Measurements from ENCODE around the gene DNM2. TPM values are rescaled to one million over a fixed set of nuclear protein-coding genes. Genes with fewer than 3 reads are reported as not detected.

The DNM2 gene
- total and polyA plus RNA-seq, 10 of the 15 experiments (the other 5 are each of a cell fraction or from before 2014, with no cell fraction given): 1.2 to 146 (median 68.9) TPM

DNA sequence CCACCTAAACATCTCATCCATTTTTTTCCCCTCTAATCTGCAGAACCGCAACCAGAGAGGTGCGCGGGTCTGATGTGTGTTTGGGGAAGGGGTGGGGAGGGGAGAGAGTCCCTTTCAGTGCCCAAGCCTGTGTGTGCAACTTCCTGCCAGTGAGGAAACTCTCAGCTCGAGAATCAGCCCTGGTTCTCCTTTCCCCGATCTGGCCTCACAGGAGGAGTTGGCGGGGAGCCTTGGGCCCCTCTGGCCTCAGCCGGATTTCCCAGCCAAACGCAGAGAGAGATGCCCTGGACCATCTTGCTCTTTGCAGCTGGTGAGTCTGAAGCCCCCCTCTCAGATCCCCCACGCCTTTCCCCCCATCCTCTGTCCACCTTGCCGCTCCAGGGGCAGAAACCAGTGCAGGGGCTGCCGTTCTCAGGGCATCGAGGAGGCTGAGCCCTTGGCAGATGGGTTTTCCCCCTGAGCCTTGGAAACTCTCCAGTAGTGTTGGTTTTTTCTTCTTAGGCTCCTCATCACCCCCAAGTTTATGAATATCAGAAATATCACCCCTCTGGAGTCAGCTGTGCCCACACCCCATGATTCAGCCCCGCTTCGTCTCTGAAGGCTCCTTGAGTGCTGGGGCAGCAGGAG is 130.5 kb downstream of the DNM2 start, which contains the start of gene C19orf38:
Gene C19orf38, plus strand, starts transcription at position 186 of the 627 bp plus-strand sequence. Its CDS starts 94 bp downstream, at position 280.
- ChIA-PET POLR2A (no interaction called here), CTCF (interaction anchor here (1.0 to 4.3 kb wide), 3 partner anchors 10 to 131 kb away, joined by 3 to 41 read pairs (median 14); partner anchors contain the start of gene DNM2), SMC1A (ENCODE audit: uncharacterized antibody, unreplicated experiment) (no interaction called here), RAD21 (ENCODE audit: unreplicated experiment) (no interaction called here)
- Histone ChIP-seq H3K9ac (ENCODE audit: control insufficient read depth, insufficient read depth, low read length) (no peak within 1 kb of the TSS; the same call in 1 of the 2 replicates), H3K79me2 (ENCODE audit: control insufficient read depth, insufficient read depth, low read length) (no peaks in the 10 kb centered on the region), H3K27me3 (replicated peaks in 1 of 2; ENCODE audit: control insufficient read depth in 2 of 2, insufficient read depth in 2 of 2, low read length in 1 of 2) (no peaks in the 10 kb centered on the region), H3K36me3 (ENCODE audit: control insufficient read depth in 2 of 2, insufficient read depth in 2 of 2, low read length in 1 of 2) (no peaks in the 10 kb centered on the region), H3K27ac (ENCODE audit: control insufficient read depth, insufficient read depth) (no peak within 1 kb of the TSS; the same call in 1 of the 2 replicates), H3K4me1 (ENCODE audit: control insufficient read depth, insufficient read depth, low read length) (peaks cover 9% of the 10 kb centered on the region), H3K4me2 (ENCODE audit: control insufficient read depth, insufficient read depth) (peak within 1 kb of the TSS; percentile 69), H2AFZ (ENCODE audit: control insufficient read depth, low read depth, low read length) (peak within 1 kb of the TSS; percentile 81), H3K4me3 (peak within 1 kb of the TSS; percentile 3; the same call in 1 of the 2 replicates), H4K20me1 (ENCODE audit: control insufficient read depth, insufficient read depth) (no peaks in the 10 kb centered on the region), H3K9me3 (replicated peaks; ENCODE audit: control insufficient read depth, insufficient read depth, low read length) (no peaks in the 10 kb centered on the region; the same call in 2 of the 3 replicates)
- intact Hi-C loops (cut with micrococcal nuclease; ENCODE audit: unreplicated experiment): no loop called here
- in situ Hi-C loops (cut with MboI): no loop called here
- WGBS (ENCODE audit: insufficient coverage, insufficient replicate concordance, low lambda C conversion rate, missing lambda C conversion rate): 25% methylated on average over 14 of the region's 14 CpGs
- FAIRE-seq (peak; percentile 7), DNase-seq (ENCODE audit: low read depth, low spot score) (no peak), ATAC-seq (peak; percentile 87)
- no TSS peak for BruUV-seq (replicated peaks)
- TF ChIP-seq EED (IDR thresholded peaks at IDR 0.05; ENCODE audit: low read depth): 0 out of 2 replicates have a peak, but pooled peaks have one; percentile 12
- TF ChIP-seq GABPA (IDR thresholded peaks at IDR 0.05; ENCODE audit: low read depth): no peak

GRCh38 chr19:10850631-10851030 is 132.8 kb downstream of the DNM2 start:
- POLR2A ChIA-PET: interaction anchor here (1.4 kb wide), 1 partner anchor 133 kb away, joined by 3 read pairs; no protein-coding TSS in a partner anchor
- in situ Hi-C loops (cut with MboI) (no loop called here), intact Hi-C loops (cut with micrococcal nuclease; ENCODE audit: unreplicated experiment) (no loop called here)
- RAD21 ChIA-PET (ENCODE audit: unreplicated experiment): interaction anchor here (1.1 kb wide), 1 partner anchor 14 kb away, joined by 5 read pairs; no protein-coding TSS in a partner anchor
- Histone ChIP-seq H4K20me1 (ENCODE audit: control insufficient read depth, insufficient read depth) (no peaks in the 10 kb centered on the region), H2AFZ (ENCODE audit: control insufficient read depth, low read depth, low read length) (no peak overlapping the region), H3K4me2 (ENCODE audit: control insufficient read depth, insufficient read depth) (no peak overlapping the region), H3K27ac (ENCODE audit: control insufficient read depth, insufficient read depth) (no peak overlapping the region), H3K9me3 (replicated peaks; ENCODE audit: control insufficient read depth, insufficient read depth, low read length) (no peaks in the 10 kb centered on the region; the same call in 2 of the 3 replicates), H3K36me3 (ENCODE audit: control insufficient read depth in 2 of 2, insufficient read depth in 2 of 2, low read length in 1 of 2) (no peaks in the 10 kb centered on the region), H3K4me1 (ENCODE audit: control insufficient read depth, insufficient read depth, low read length) (peaks cover 9% of the 10 kb centered on the region), H3K79me2 (ENCODE audit: control insufficient read depth, insufficient read depth, low read length) (no peaks in the 10 kb centered on the region), H3K9ac (ENCODE audit: control insufficient read depth, insufficient read depth, low read length) (no peak overlapping the region), H3K4me3 (no peak overlapping the region), H3K27me3 (replicated peaks in 1 of 2; ENCODE audit: control insufficient read depth in 2 of 2, insufficient read depth in 2 of 2, low read length in 1 of 2) (no peaks in the 10 kb centered on the region)
- 41% methylated on average over 5 of the region's 5 CpGs for WGBS (ENCODE audit: insufficient coverage, insufficient replicate concordance, low lambda C conversion rate, missing lambda C conversion rate)
- no peak for ATAC-seq
- no peak for FAIRE-seq
- no peak for DNase-seq (ENCODE audit: low read depth, low spot score)
- BruUV-seq (replicated peaks): no TSS peak
- SMC1A ChIA-PET (ENCODE audit: uncharacterized antibody, unreplicated experiment): no interaction called here
- CTCF ChIA-PET: interaction anchor here (1.0 to 4.3 kb wide), 3 partner anchors 11 to 14 kb away, joined by 3 to 41 read pairs (median 3); no protein-coding TSS in a partner anchor
- TF ChIP-seq YY1 (IDR thresholded peaks at IDR 0.05; ENCODE audit: low read depth, low read length) (no peak), KDM1A (IDR thresholded peaks at IDR 0.05; ENCODE audit: borderline replicate concordance) (no peak), SMAD5 (IDR thresholded peaks at IDR 0.05; ENCODE audit: low read depth) (no peak), MTA2 (IDR thresholded peaks at IDR 0.05; ENCODE audit: low read depth) (no peak), SREBF2 (IDR thresholded peaks at IDR 0.05; ENCODE audit: low read length) (no peak), SIN3A (IDR thresholded peaks at IDR 0.05; ENCODE audit: low read depth, low read length) (no peak), CUX1 (IDR thresholded peaks at IDR 0.05; ENCODE audit: insufficient replicate concordance, low read depth, low read length) (no peak), ATF2 (IDR thresholded peaks at IDR 0.05; ENCODE audit: low read length) (no peak), RAD51 (IDR thresholded peaks at IDR 0.05) (no peak)
